ENCODE data around the gene KLF6.

DNA sequence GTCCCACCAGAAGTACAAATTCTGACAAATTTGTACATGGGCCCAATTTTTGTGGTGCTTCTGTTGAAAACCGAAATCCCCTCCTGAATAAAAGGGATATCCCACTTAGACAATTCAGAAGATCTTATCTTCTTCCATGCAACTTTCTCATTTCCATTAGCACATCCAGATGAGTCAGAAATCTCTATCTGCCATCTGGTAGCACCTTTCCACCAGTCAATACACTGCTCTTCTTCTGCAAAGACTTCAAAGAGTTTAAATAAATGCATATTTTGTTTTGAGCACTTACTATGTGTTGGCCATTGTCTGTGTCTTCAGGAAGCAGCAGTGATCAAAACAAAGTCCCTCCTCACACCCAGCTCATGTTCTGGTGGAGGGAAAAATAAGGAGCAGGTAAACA lies 12.7 kb upstream of the KLF6 start:
- no peak for TF ChIP-seq POLR2A (IDR thresholded peaks at IDR 0.05; ENCODE audit: low read depth, low read length)
- TF ChIP-seq POLR2AphosphoS5 (IDR thresholded peaks at IDR 0.05; ENCODE audit: low read depth, low read length): no peak
- TF ChIP-seq TAF1 (IDR thresholded peaks at IDR 0.05; ENCODE audit: low read depth, low read length): no peak
